Measurements from ENCODE around the gene CTDSPL.

DNA sequence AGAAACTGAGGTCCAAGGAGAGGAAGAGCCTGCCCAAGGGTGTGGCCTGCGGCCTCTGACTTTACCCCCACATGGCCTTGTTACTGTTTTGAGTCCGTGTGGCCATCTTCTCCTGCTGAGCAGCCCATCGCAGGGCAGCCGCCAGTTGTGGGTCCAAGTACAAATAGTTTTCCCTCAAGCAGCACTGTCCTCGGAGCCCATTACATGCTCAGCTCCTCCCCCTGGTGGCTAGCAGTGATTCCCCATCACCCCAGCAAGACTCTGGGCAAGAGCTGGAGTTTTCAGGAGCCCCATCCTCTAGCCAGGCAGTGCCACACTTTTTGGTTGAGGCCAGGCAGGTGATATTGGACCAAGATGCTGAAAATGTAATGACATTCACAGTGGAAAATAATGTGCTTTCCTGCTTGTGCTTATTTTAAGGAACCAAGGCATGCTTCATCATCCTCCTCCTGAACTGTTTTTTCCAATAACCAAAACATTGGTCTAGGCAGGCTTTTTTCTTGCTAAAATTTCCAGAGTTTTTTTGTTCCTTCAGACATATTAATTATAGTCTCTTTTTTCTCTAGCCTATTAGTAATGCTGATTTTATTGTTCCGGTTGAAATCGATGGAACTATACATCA, 105.7 kb downstream of the CTDSPL start:
- TF ChIP-seq ZNF274 (IDR thresholded peaks at IDR 0.05; ENCODE audit: low read depth, low read length) = no peak
- TF ChIP-seq YY1 (IDR thresholded peaks at IDR 0.05; ENCODE audit: insufficient read depth, insufficient read length) = no peak
